ENCODE data around the gene MRPL53. TPM values are rescaled to one million over a fixed set of nuclear protein-coding genes. Genes with fewer than 3 reads are reported as not detected.

Gene MRPL53
- total RNA-seq, 4 donors from 2014 or later: 15.0 to 49.4 (median 40.9) TPM

GRCh38 chr2:74499267-74499939 is 26.9 kb upstream of the MRPL53 start, which contains the start of gene LBX2:
TSS of gene LBX2 (minus strand) at chr2:74499603. CDS start at chr2:74499537, 66 bp downstream.
- 9 to 13% methylated on average over 25 to 35 of the region's 65 CpGs for WGBS, 2 donors
- Histone ChIP-seq H3K36me3 (no peaks in the 10 kb centered on the region), H3K9me3 (no peaks in the 10 kb centered on the region), H3K4me1 (peaks cover 29 to 36% of the 10 kb centered on the region in 2 donors), H3K27ac (no peak within 1 kb of the TSS), H3K27me3 (peaks cover 7% of the 10 kb centered on the region), H3K4me3 (replicated peaks in 1 of 3) (peak within 1 kb of the TSS in 1 of 3 donors; percentile 19)
- TF ChIP-seq POLR2A (IDR thresholded peaks at IDR 0.05) (no peak), CTCF (IDR thresholded peaks at IDR 0.05) (no peak)
- DNase-seq: no peak
- intact Hi-C loops (cut with DNase I): no loop called here

GRCh38 chr2:74498500-74499266 is 26.2 kb upstream of the MRPL53 start:
- WGBS, 2 donors: 4% methylated on average over 36 of the region's 41 CpGs
- H3K27me3 ChIP-seq: peaks cover 7% of the 10 kb centered on the region

GRCh38 chr2:74497777-74498499 is 25.5 kb upstream of the MRPL53 start:
- Histone ChIP-seq H3K27me3 (peaks cover 7% of the 10 kb centered on the region), H3K9me3 (no peaks in the 10 kb centered on the region), H3K36me3 (peaks cover 0 to 8% of the 10 kb centered on the region in 2 donors), H3K4me3 (replicated peaks in 1 of 3) (peak overlapping the region in 1 of 3 donors; percentile 19), H3K4me1 (peaks cover 26 to 29% of the 10 kb centered on the region in 2 donors), H3K27ac (no peak overlapping the region)
- TF ChIP-seq POLR2A (IDR thresholded peaks at IDR 0.05) (no peak), CTCF (IDR thresholded peaks at IDR 0.05) (no peak)
- WGBS, 2 donors: 2 to 5% methylated on average over 19 to 59 of the region's 61 CpGs
- DNase-seq: peak; percentile 35 to 46
- intact Hi-C loops (cut with DNase I): no loop called here

More at GRCh38 chr2:74498500-74499266, 26.2 kb upstream of the MRPL53 start:
- Histone ChIP-seq H3K9me3 (no peaks in the 10 kb centered on the region), H3K27ac (no peak overlapping the region), H3K4me1 (peaks cover 29 to 33% of the 10 kb centered on the region in 2 donors), H3K36me3 (peaks cover 0 to under 1% of the 10 kb centered on the region in 2 donors), H3K4me3 (replicated peaks in 1 of 3) (peak overlapping the region in 1 of 3 donors; percentile 19)
- intact Hi-C loops (cut with DNase I): no loop called here
- TF ChIP-seq CTCF (IDR thresholded peaks at IDR 0.05) (no peak), POLR2A (IDR thresholded peaks at IDR 0.05) (no peak)
- peak; percentile 66 to 67 for DNase-seq

GRCh38 chr2:74496997-74497776 is 24.7 kb upstream of the MRPL53 start:
- Histone ChIP-seq H3K27ac (no peak overlapping the region), H3K4me3 (replicated peaks in 1 of 3) (peak overlapping the region in 1 of 3 donors; percentile 19), H3K36me3 (peaks cover 1 to 15% of the 10 kb centered on the region in 2 donors), H3K9me3 (no peaks in the 10 kb centered on the region), H3K4me1 (peaks cover 21 to 26% of the 10 kb centered on the region in 2 donors), H3K27me3 (peaks cover 1% of the 10 kb centered on the region)
- intact Hi-C loops (cut with DNase I): no loop called here
- 52 to 58% methylated on average over 19 of the region's 19 CpGs for WGBS, 2 donors
- TF ChIP-seq CTCF (IDR thresholded peaks at IDR 0.05) (no peak), POLR2A (IDR thresholded peaks at IDR 0.05) (no peak)
- no peak for DNase-seq
